SK-N-SH (cell line): ENCODE data around the gene MAEA. TPM values are rescaled to one million over a fixed set of nuclear protein-coding genes. Genes with fewer than 3 reads are reported as not detected.
A peak's percentile ranks its signal among the peaks of the same experiment; 100 is the strongest.

Experiments used
- CTCF ChIA-PET: fragments of 300-600, 350-600 bp; formaldehyde crosslinking; extraction: SDS; loops from one replicate; lab custom pipeline; 2021; lab: Yijun Ruan, JAX
- POLR2A ChIA-PET: fragments of 350-600 bp; sonication (Branson Sonifier 250); formaldehyde crosslinking; extraction: SDS; loops from one replicate; lab custom pipeline; 2020; ENCODE audit warnings: antibody characterized with exemption, inconsistent platforms; lab: Yijun Ruan, JAX
- DNase-seq: peaks from one replicate; pipeline ENCODE4 v3.0.0; 2012
- H2AFZ ChIP-seq: fragments of 200-600 bp; sonication (generic); 2 replicates; pipeline ENCODE4 v1.8.1; 2016; ENCODE audit warnings: antibody characterized with exemption, mild to moderate bottlenecking, low read depth
- H3F3A ChIP-seq: fragments of 200-600 bp; sonication (generic); replicated peaks from 2 replicates; pipeline ENCODE3; 2016; ENCODE audit warnings: antibody characterized with exemption, mild to moderate bottlenecking; ENCODE audit not compliant: insufficient read depth
- H3K27ac ChIP-seq, 2 experiments: fragments of 200-500 bp in 1 of 2; fragments of 200-600 bp in 1 of 2; sonication (Bioruptor generic) in 1 of 2; sonication (generic), shearing (Covaris generic) in 1 of 2; 2 replicates each; pipeline versions ENCODE4 v1.5.1 to v1.6.1; 2014 to 2016; ENCODE audit warnings: low read depth in 2 of 2, inconsistent platforms in 1 of 2, low read length in 1 of 2, mild to moderate bottlenecking in 1 of 2, mixed read lengths in 1 of 2
- H3K27me3 ChIP-seq: fragments of 200-600 bp; sonication (generic), shearing (Covaris generic); 2 replicates; pipeline ENCODE4 v1.6.1; 2016; ENCODE audit warnings: mixed run types; ENCODE audit not compliant: insufficient read depth
- H3K36me3 ChIP-seq, 2 experiments: fragments of 200-500 bp in 1 of 2; fragments of 200-600 bp in 1 of 2; sonication (Bioruptor generic) in 1 of 2; sonication (generic) in 1 of 2; replicated peaks in 1 of 2; 2 replicates each; pipeline versions ENCODE3 to v1.5.1; 2014 to 2016; ENCODE audit warnings: low read length in 1 of 2, mild to moderate bottlenecking in 1 of 2; ENCODE audit not compliant: insufficient read depth in 2 of 2, control insufficient read depth in 1 of 2
- H3K4me1 ChIP-seq, 2 experiments: fragments of 200-500 bp in 1 of 2; fragments of 200-600 bp in 1 of 2; sonication (Bioruptor generic) in 1 of 2; sonication (generic), shearing (Covaris generic) in 1 of 2; 2 replicates each; pipeline versions ENCODE4 v1.5.1 to v1.6.1; 2014 to 2016; ENCODE audit warnings: low read depth in 1 of 2, low read length in 1 of 2, mixed run types in 1 of 2; ENCODE audit not compliant: insufficient read depth in 2 of 2, control insufficient read depth in 1 of 2
- H3K4me2 ChIP-seq: fragments of 200-600 bp; sonication (generic), shearing (Covaris generic); 2 replicates; pipeline ENCODE4 v1.6.1; 2017; ENCODE audit warnings: mixed run types
- H3K4me3 ChIP-seq, 2 experiments: fragments of 200-500 bp in 1 of 2; fragments of 200-600 bp in 1 of 2; sonication (Bioruptor generic) in 1 of 2; sonication (generic), shearing (Covaris generic) in 1 of 2; 2 replicates each; pipeline versions ENCODE4 v1.5.1 to v1.8.1; 2014 to 2016; ENCODE audit warnings: low read depth in 2 of 2, inconsistent platforms in 1 of 2, low read length in 1 of 2, mild to moderate bottlenecking in 1 of 2, mixed read lengths in 1 of 2, moderate library complexity in 1 of 2
- H3K79me2 ChIP-seq: fragments of 200-600 bp; sonication (generic); 2 replicates; pipeline ENCODE4 v1.8.1; 2017; ENCODE audit warnings: mild to moderate bottlenecking; ENCODE audit not compliant: insufficient read depth
- H3K9ac ChIP-seq: fragments of 200-600 bp; sonication (generic); 2 replicates; pipeline ENCODE4 v1.6.1; 2017; ENCODE audit warnings: mixed run types
- H3K9me2 ChIP-seq: fragments of 200-600 bp; sonication (generic); 2 replicates; pipeline ENCODE4 v1.6.1; 2017; ENCODE audit warnings: mixed run types
- H3K9me3 ChIP-seq: fragments of 200-600 bp; sonication (generic); 2 replicates; pipeline ENCODE4 v1.6.1; 2017; ENCODE audit warnings: mixed run types, mild to moderate bottlenecking, moderate library complexity
- H4K20me1 ChIP-seq: fragments of 200-600 bp; sonication (generic); 2 replicates; pipeline ENCODE4 v1.6.1; 2017; ENCODE audit warnings: mild to moderate bottlenecking, mixed run types; ENCODE audit not compliant: insufficient read depth
- CHD2 ChIP-seq: fragments of 150-350 bp; IDR thresholded peaks from 2 replicates; pipeline ENCODE4 v1.6.1; 2018; ENCODE audit warnings: low read length; ENCODE audit not compliant: partially characterized antibody
- EP300 ChIP-seq, 2 experiments: IDR thresholded peaks; 2 replicates each; pipeline versions ENCODE4 v1.4.0 to v1.6.1; 2012; ENCODE audit warnings: borderline replicate concordance in 1 of 2, low read depth in 1 of 2, low read length in 1 of 2
- FOSL2 ChIP-seq: IDR thresholded peaks from 2 replicates; pipeline ENCODE4 v1.4.0; 2012; ENCODE audit warnings: low read depth, mild to moderate bottlenecking, moderate library complexity, borderline replicate concordance
- FOXJ3 ChIP-seq: sonication (generic); formaldehyde crosslinking; IDR thresholded peaks from 2 replicates; pipeline ENCODE4 v1.5.1; 2020; ENCODE audit warnings: mild to moderate bottlenecking, missing genetic modification reagents
- MXI1 ChIP-seq: IDR thresholded peaks from 2 replicates; pipeline ENCODE4 v1.6.1; 2012; ENCODE audit warnings: mild to moderate bottlenecking, low read depth, low read length, improper control_type of control experiment
- YY1 ChIP-seq: IDR thresholded peaks from 2 replicates; pipeline ENCODE4 v1.4.0; 2012; ENCODE audit warnings: low read depth, mild to moderate bottlenecking
- WGBS: methylation state at CpG from one replicate; pipeline ENCODE4 v1.1.6; 2017; ENCODE audit warnings: low lambda C conversion rate; 5-methylcytosine and 5-hydroxymethylcytosine counted together
- polyA plus RNA-seq, 3 experiments: library from polyadenylated mRNA; depleted of rRNA; stranded (reverse); fragments of >200 nt; gene quantifications; 2 replicates each; pipeline ENCODE4 v1.2.3, GENCODE V29; 2012
- TF ChIP-seq, protein P1 (sequence below): fragments of 200-600 bp; sonication (generic); IDR thresholded peaks from 2 replicates; pipeline ENCODE4 v1.6.1; 2017; ENCODE audit warnings: antibody characterized with exemption, mild to moderate bottlenecking, moderate library complexity

MAEA gene
- polyA plus RNA-seq, 1 of the 3 experiments (the other 2 are of a cell fraction) = 128 TPM

DNA sequence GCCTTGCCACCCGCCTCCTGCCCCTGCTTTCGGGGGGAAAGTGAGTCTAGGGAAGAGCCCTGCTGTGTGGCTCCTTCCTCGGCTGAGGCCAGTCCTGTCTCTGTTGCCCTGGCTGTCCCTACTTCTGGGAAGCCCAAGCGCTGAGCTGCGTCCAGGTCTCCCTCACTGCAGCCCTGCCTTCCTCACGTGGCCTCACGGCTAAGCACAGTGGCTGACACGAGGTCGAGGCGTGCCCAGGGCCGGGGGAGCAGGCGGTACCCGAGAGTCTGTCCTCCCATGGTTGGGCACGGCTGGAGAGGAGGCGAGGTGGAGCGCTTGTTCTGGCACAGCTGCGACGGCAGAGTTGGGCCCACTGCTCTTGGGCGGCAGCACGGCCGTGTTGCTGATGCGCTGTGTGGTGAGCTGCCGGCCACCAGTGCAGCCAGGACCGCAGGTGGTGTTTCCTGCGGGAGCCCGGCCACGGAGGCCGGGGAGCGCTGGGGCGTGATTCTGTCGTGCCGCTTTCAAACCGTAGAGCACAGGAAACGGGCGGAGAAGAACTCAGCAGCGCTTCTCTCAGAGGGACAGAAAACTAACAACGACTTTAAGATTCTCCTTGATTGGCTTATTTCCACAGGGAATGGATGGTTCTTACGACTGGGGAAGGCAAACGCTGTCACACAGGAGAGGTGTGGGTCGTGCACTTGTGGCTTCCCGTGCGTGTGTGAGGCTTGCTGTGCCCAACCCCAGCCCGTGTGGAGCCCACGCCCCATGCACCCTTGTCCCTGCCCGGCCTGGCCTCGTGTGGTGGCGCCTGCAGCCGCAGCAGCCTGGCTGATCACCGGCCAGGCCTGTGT lies 21.3 kb downstream of the MAEA start:
- 95% methylated on average over 41 of the region's 49 CpGs for WGBS
- CTCF ChIA-PET = no interaction called here
- H4K20me1 ChIP-seq = peaks cover 22% of the 10 kb centered on the region; the same call in 1 of the 2 replicates

DNA sequence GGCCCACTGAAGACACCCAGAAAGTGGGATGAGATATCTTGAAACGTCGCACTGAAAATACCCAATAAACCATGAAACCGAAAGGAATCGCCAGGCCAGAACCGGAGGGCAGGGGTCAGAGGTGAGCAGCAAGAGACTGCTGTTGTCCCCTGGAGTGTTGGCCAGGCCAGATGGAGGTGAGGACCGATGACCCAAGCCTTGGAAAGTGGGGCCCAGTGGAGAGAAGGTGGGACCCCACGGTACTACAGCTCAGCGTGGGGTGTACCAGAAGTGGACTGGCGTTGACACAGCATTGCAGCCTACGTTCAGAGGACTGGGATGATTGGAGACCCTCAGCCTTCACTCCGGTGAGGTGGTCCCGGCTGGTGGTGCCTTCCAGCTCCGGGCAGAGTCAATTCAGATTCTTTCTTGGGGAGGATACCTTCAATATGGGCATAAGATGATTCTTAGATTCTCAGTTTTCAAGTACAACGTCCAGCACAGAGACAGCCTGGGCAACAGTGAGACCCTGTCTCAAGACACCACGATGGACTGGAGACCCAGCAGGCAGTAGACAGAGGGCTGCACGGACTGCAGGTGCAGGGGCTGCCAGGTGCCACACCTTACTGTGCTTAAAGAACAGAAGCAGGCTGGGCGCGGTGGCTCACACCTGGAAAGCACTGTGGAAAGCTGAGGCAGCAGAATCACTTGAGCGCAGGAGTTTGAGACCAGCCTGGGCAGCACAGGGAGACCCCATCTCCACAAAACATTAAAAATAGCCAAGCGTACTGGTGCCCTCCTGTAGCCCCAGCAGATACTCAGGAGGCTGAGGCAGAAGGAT lies 23.3 kb downstream of the MAEA start:
- Histone ChIP-seq H3K4me2 (no peak overlapping the region), H3K4me1 (peaks cover 4 to 21% of the 10 kb centered on the region in 2 experiments; a peak in 3 of 4 replicates), H2AFZ (no peak overlapping the region), H3K9ac (no peak overlapping the region), H3K27me3 (no peaks in the 10 kb centered on the region), H3K9me2 (no peaks in the 10 kb centered on the region), H3K79me2 (peaks cover 79% of the 10 kb centered on the region), H3K4me3 (no peak overlapping the region), H3K36me3 (peaks cover 34 to 37% of the 10 kb centered on the region in 2 experiments), H3F3A (peaks cover 20% of the 10 kb centered on the region), H3K9me3 (no peaks in the 10 kb centered on the region), H4K20me1 (peaks cover 22% of the 10 kb centered on the region; the same call in 1 of the 2 replicates), H3K27ac (no peak overlapping the region)
- TF ChIP-seq YY1 (no peak), EP300 (IDR thresholded peaks at IDR 0.05; ENCODE audit: borderline replicate concordance in 1 of 2, low read depth in 1 of 2, low read length in 1 of 2) (no peak)
- CTCF ChIA-PET = interaction anchor here (1.0 kb wide), 1 partner anchor 12 kb away, joined by 3 read pairs; no protein-coding TSS in a partner anchor
- no peak for DNase-seq
- POLR2A ChIA-PET = no interaction called here
- WGBS = 93% methylated on average over 20 of the region's 20 CpGs

More for the DNA sequence above, 21.3 kb downstream of the MAEA start:
- peaks cover 24% of the 10 kb centered on the region for H3F3A ChIP-seq
- H3K9me3 ChIP-seq = no peaks in the 10 kb centered on the region
- peaks cover 93% of the 10 kb centered on the region for H3K79me2 ChIP-seq
- H3K9ac ChIP-seq = no peak overlapping the region
- H2AFZ ChIP-seq = no peak overlapping the region
- H3K9me2 ChIP-seq = no peaks in the 10 kb centered on the region
- H3K36me3 ChIP-seq = peaks cover 23 to 29% of the 10 kb centered on the region in 2 experiments
- peak overlapping the region; percentile 79; the same call in 1 of the 2 replicates for H3K4me2 ChIP-seq
- H3K4me1 ChIP-seq = peaks cover 4 to 21% of the 10 kb centered on the region in 2 experiments; a peak in 3 of 4 replicates
- POLR2A ChIA-PET = no interaction called here
- H3K27ac ChIP-seq = no peak overlapping the region
- DNase-seq = no peak
- H3K27me3 ChIP-seq = no peaks in the 10 kb centered on the region
- TF ChIP-seq FOXJ3 (CRISPR knock-in tag) (no peak), FOSL2 (no peak), MXI1 (no peak), CHD2 (no peak)
- TF ChIP-seq, protein P1, sequence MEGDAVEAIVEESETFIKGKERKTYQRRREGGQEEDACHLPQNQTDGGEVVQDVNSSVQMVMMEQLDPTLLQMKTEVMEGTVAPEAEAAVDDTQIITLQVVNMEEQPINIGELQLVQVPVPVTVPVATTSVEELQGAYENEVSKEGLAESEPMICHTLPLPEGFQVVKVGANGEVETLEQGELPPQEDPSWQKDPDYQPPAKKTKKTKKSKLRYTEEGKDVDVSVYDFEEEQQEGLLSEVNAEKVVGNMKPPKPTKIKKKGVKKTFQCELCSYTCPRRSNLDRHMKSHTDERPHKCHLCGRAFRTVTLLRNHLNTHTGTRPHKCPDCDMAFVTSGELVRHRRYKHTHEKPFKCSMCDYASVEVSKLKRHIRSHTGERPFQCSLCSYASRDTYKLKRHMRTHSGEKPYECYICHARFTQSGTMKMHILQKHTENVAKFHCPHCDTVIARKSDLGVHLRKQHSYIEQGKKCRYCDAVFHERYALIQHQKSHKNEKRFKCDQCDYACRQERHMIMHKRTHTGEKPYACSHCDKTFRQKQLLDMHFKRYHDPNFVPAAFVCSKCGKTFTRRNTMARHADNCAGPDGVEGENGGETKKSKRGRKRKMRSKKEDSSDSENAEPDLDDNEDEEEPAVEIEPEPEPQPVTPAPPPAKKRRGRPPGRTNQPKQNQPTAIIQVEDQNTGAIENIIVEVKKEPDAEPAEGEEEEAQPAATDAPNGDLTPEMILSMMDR = no peak
- H3K4me3 ChIP-seq = no peak overlapping the region
